NCI-H510A (cell line): ENCODE measurements around the gene CPA2.

ENCODE experiments used
- DNase-seq: peaks from one replicate; lab custom pipeline; 2025; lab: John Stamatoyannopoulos, UW

Gene CPA2

GRCh38 chr7:130254555-130254954 lies 12.1 kb upstream of the CPA2 start:
- no peak for DNase-seq

DNA sequence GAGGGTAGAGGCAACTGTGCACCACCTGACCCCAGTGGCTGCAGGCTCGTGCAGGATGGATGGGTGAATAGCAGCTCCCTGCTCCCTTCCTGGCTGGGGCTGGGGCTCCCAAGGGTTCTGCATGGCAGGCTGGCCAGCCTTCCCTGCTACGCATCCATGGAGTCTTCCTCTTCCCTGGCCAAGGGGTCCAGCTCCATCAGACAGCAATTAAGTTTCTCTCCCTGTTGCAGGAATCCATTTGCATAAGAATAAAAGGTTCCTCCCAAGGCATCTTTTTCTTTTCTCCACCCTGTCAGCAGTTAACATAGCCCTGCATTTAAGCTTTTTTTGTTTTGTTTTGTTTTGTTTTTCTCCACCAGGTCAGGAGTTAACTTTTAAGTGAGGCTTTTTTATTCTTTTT lies 10.0 kb upstream of the CPA2 start:
- DNase-seq: no peak

DNA sequence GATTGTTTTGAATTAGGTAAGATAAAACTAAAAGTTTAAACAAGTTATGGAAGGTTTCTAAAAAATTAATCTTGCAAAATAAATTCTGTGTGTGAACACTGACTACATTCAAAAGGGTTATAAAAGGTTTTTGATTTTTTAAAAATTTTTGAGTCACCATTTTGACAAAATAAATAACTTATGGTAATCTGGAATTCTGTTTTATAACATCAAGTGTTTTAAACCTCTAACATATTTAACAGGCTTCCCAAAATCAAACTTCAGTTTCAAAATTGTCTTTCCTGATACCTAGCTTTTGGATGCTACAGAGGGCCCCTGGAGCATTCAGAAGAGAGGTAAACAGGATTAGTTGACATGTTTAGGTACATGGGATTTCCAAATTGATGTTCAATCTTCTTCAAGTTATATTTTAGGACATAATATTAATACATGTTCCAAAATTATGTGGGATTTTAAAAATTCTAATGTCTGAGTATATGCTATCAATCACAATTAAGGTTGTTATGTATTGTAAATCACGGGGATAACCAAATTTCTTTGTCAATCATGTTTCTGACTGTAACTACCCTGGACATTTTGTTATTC lies 8.1 kb upstream of the CPA2 start:
- DNase-seq: no peak

DNA sequence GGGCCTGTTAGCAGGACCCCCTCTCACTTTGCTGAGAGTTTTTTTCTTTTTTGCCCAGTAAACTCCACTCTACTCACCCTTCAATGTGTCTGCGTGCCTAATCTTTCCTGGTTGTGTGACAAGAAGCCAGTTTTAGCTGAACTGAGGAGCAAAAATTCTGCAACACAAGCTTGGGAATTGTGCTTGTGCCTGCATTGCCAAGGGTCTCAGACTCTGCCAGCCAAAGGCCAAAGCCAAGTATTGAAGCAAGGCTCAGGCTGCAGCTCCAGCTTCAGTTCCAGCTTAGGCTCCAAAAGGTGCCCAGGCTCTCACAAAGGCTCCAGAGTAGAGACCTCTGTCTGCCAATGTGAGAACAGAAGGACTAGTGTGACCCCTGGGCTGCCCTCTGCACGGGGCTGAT lies 4.2 kb upstream of the CPA2 start:
- no peak for DNase-seq

- no peak for DNase-seq
These were observed 3.5 kb upstream of the CPA2 start for GRCh38 chr7:130263130-130263529.

- DNase-seq: no peak
These were observed 278 bp downstream of the CPA2 start for GRCh38 chr7:130266961-130267321.

GRCh38 chr7:130268463-130269317 lies 2.0 kb downstream of the CPA2 start:
- DNase-seq: no peak

DNA sequence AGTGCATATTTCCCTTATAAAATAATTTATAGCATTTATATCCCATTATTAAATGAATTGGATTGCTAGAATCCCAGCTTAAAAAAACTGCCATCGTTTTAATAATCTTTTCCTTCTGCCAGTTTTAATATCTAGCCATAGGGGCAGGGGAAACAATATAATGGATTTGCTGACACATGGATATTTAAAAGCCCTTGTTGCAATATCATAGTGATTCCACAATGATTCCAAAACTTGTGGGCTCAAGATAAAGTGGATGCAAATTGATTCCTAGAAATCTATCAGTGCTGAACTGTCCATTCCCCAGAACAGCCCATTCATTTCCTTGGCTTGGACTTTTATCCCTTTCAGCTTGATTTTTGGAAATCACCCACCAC lies 2.6 kb downstream of the CPA2 start:
- no peak for DNase-seq

GRCh38 chr7:130270947-130271800 lies 4.5 kb downstream of the CPA2 start:
- DNase-seq: no peak

DNA sequence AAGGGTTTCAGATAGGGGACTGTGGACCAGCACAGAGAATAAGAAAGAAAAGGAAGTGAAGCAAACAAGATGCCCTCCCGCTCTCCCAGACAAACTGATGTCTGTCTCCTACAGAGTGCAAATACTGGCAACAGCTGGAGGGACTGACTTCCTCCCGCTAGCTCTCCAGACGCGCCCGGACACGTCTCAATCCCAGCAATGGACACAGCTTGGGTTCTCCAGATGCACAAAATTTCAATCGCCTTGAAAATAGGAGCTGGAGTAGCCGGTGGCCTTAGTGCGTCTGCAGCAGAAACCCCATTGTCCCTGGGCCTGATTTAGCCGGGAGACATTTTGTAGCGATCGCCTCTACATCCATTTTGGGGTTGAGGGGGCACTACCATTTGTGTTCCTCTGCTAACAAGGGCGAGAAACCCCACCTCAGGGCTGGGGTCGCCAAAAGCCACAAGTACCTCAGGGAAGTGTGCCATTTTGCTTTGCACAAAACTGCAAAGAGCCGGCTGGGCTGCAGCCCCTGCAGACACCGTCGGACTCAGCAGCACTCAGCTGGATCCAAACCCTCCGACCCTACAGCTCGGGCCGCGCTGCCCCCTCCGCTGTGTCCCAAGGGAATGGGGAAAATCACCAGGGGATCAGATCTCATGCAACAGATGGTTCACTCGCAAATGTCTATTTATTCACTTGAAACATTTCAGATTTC lies 5.9 kb downstream of the CPA2 start:
- DNase-seq: peak; percentile 18

- peak; percentile 77 for DNase-seq
These were observed 6.6 kb downstream of the CPA2 start for GRCh38 chr7:130273081-130273932.

DNA sequence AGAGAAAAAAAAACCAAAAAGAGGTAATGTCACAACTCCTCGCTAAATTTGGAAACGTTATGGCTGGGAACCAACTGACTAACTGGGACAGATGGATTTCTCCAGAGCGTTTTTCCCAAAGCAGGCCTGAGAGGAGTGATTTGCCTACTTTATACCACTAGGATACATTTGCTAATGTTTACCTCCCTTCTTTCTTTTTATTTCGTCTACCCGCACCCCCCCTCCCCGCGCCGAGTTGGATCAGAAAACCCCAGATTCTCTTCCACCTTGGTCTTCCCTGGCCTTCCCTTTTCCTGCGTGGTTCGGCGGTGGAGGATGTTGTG lies 7.2 kb downstream of the CPA2 start:
- no peak for DNase-seq

DNA sequence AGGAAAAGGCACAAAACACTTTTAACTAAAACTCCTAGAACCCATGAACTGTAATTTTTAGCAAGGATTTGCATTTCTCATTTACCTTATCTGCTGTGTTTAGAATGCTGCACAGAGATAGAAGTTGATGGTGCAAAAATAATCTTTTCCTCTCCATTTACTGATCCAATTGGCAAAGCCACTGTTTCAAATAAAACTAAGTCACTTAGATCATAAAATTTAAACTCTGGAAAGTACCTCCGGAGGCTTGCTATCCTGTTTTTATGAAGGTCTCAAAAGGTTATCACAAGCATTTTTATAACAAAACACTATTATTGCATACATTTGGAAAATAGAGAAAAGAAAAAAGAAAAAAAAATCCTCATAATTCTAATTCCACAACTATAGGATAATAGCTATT lies 7.6 kb downstream of the CPA2 start:
- no peak for DNase-seq

DNA sequence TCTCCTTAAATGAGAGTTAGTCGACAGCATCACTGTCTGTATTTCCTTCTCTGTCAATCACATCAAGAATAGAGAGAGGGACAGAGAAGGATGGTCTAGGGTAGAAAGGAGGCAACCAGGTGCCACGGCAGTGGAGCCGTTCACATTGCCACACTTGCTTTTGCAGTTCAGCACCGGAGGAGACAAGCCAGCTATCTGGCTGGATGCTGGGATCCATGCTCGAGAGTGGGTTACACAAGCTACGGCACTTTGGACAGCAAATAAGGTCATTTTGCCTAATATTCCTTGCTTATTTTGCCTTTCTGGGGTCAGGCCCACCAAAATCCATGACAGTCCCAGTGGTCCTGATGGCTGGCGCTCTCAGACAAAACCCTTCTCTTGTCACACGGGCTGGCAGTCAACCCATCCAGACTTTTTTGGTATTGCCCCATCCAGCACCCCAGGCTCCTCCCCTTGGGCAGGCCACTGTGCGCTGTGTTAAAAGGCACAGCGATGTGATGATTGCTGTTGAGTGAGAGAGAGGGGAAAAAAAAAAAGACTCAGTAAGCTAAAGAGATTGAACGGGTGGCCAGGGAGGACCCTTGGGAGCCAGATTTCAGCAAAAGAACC lies 8.4 kb downstream of the CPA2 start:
- DNase-seq: no peak

DNA sequence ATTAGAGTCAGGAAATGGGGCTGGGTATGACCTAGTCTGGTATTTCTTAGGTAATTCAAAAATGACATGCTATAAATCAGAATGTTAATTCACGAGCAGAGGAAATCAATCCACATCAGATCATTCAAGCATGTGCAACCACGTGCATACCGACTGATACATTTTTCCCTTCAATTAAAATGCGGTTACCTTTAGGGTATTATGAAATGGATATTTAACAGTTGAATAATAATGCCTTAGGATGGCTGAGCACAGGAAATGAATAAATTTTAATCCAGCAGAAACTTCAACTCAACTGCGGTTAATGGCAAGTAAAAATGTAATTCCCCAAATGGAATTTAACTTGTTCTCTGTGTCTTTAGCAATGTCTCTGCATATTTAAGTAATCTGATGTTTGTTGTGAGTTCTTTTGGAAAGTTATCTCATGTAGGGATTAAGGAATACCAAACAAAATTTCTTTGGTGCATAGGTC lies 9.2 kb downstream of the CPA2 start:
- no peak for DNase-seq

- DNase-seq: no peak
These were observed 10.4 kb downstream of the CPA2 start for GRCh38 chr7:130276796-130277762.

- DNase-seq: no peak
These were observed 11.3 kb downstream of the CPA2 start for GRCh38 chr7:130277763-130278643.

DNA sequence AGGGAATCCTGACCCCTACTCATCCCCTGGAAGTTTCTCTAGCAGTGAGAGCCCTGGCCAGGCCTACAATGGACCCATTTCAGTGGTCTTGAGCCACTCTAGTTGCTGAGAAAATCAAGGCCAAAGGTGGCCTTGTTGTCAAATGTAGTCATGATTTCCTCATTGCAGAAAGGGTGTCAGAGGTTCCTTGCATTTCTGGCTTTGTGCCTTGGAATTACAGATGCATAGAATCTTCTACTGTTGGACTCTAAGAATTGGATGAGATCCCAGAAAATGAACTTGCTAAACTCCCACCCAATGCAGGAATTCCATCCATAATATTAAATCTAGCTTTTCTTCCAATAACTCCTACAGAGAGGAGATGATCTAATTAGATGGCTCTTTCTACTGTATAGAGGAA lies 12.2 kb downstream of the CPA2 start:
- no peak for DNase-seq

GRCh38 chr7:130279286-130279685 lies 12.6 kb downstream of the CPA2 start:
- DNase-seq: no peak
